Measurements from ENCODE around the gene SH3BP4. TPM values are rescaled to one million over a fixed set of nuclear protein-coding genes. Genes with fewer than 3 reads are reported as not detected.
A peak's percentile ranks its signal among the peaks of the same experiment; 100 is the strongest.

SH3BP4 gene
- total and polyA plus RNA-seq, 2 of the 8 experiments (the other 6 are each of a cell fraction or from before 2014, with no cell fraction given), result 28.3 to 35.4 TPM

- Histone ChIP-seq H3K4me3 (ENCODE audit: extremely low read depth in 1 of 4, insufficient read depth in 2 of 4, low read depth in 3 of 4, low read length in 4 of 4) (no peak overlapping the region), H4K8ac (ENCODE audit: extremely low read depth, insufficient read depth, low read length) (no peak overlapping the region), H3K27ac (ENCODE audit: low read depth, low read length) (no peak overlapping the region), H3K4me1 (replicated peaks in 1 of 4; ENCODE audit: control insufficient read depth in 3 of 4, insufficient read depth in 4 of 4, low read length in 3 of 4) (peaks cover 0 to 8% (median 7%) of the 10 kb centered on the region in 4 experiments; a peak in 4 of 7 replicates), H3K14ac (ENCODE audit: insufficient read length) (no peak overlapping the region), H4K20me1 (replicated peaks in 1 of 2; ENCODE audit: control insufficient read depth in 1 of 2, insufficient read depth in 2 of 2, low read length in 2 of 2) (peaks cover 7 to 29% of the 10 kb centered on the region in 2 experiments), H3K79me2 (ENCODE audit: control insufficient read depth in 1 of 2, insufficient read depth in 2 of 2, low read length in 2 of 2) (peaks cover 8 to 87% of the 10 kb centered on the region in 2 experiments; a peak in 3 of 4 replicates), H3K9ac (replicated peaks in 1 of 4; ENCODE audit: extremely low read depth in 1 of 4, low read depth in 3 of 4, low read length in 3 of 4) (peak overlapping the region in 2 of 4 experiments; percentile 7 to 17; a peak in 2 of 7 replicates), H3K79me1 (ENCODE audit: low read depth, low read length) (peaks cover 32% of the 10 kb centered on the region), H4K5ac (ENCODE audit: insufficient read length, low read depth, low read length) (no peak overlapping the region), H3K18ac (ENCODE audit: extremely low read depth, low read length) (0 out of 2 replicates have a peak overlapping the region, but pooled peaks have one; percentile 40), H2BK120ac (replicated peaks; ENCODE audit: low read depth, low read length) (no peak overlapping the region), H2BK12ac (ENCODE audit: low read depth, low read length) (0 out of 2 replicates have a peak overlapping the region, but pooled peaks have one; percentile 2), H4K91ac (replicated peaks; ENCODE audit: insufficient read length, low read length) (no peak overlapping the region), H3K23me2 (ENCODE audit: low read depth, low read length) (no peaks in the 10 kb centered on the region), H3K4me2 (ENCODE audit: insufficient read depth in 1 of 2, low read depth in 2 of 2, low read length in 2 of 2) (no peak overlapping the region), H3K27me3 (replicated peaks in 1 of 4; ENCODE audit: control insufficient read depth in 3 of 4, extremely low read depth in 1 of 4, insufficient read depth in 3 of 4, low read length in 3 of 4) (no peaks in the 10 kb centered on the region), H3K23ac (ENCODE audit: insufficient read length) (no peak overlapping the region), H2AK5ac (ENCODE audit: low read depth, low read length) (peak overlapping the region; percentile 66; the same call in 1 of the 2 replicates), H2BK15ac (ENCODE audit: low read length) (no peak overlapping the region), H3K4ac (replicated peaks; ENCODE audit: insufficient read length, low read depth, low read length) (no peak overlapping the region), H3K9me3 (ENCODE audit: insufficient read depth in 2 of 2, low read depth in 1 of 2, low read length in 1 of 2) (no peaks in the 10 kb centered on the region), H2BK5ac (ENCODE audit: low read depth, low read length) (peak overlapping the region; percentile 36; the same call in 1 of the 2 replicates), H3K36me3 (ENCODE audit: control insufficient read depth in 2 of 4, insufficient read depth in 4 of 4, low read length in 3 of 4) (no peaks in the 10 kb centered on the region; a peak in 1 of 8 replicates), H2BK20ac (ENCODE audit: low read length) (0 out of 2 replicates have a peak overlapping the region, but pooled peaks have one; percentile 61), H3K56ac (replicated peaks; ENCODE audit: insufficient read length, low read depth, low read length) (no peak overlapping the region), H2AFZ (ENCODE audit: low read length) (no peak overlapping the region)
- FAIRE-seq, result no peak
- ChIA-PET CTCF (ENCODE audit: partially characterized antibody) (interaction anchor here (0.6 to 3.5 kb wide), 4 partner anchors 21 to 90 kb away, joined by 4 to 14 read pairs (median 8); no protein-coding TSS in a partner anchor), POLR2A (ENCODE audit: partially characterized antibody) (no interaction called here)
- WGBS, 2 experiments (ENCODE audit: extremely low coverage in 1 of 2, insufficient coverage in 1 of 2, insufficient read length in 1 of 2, insufficient replicate concordance in 2 of 2, low coverage in 1 of 2, low lambda C conversion rate in 2 of 2, missing lambda C conversion rate in 1 of 2), result 89% methylated on average over 31 of the region's 33 CpGs; no CpG with 5 or more reads in 1 of the 2 experiments
- TF ChIP-seq NRF1 (IDR thresholded peaks at IDR 0.05; ENCODE audit: low read depth, low read length), result no peak
- peak; percentile 57 for TF ChIP-seq E2F6 (IDR thresholded peaks at IDR 0.05)
- DNase-seq (ENCODE audit: low read depth in 1 of 2, low spot score in 2 of 2), result no peak
Measured at GRCh38 chr2:235026649-235027557, 75.1 kb downstream of the SH3BP4 start.
